Gastrocnemius medialis (tissue), 4 donors: ENCODE measurements around the gene FAM210B. TPM values are rescaled to one million over a fixed set of nuclear protein-coding genes. Genes with fewer than 3 reads are reported as not detected.
"Not testable (repeated sequence)": the region's sequence is repeated elsewhere in the genome, so short reads cannot be mapped to it uniquely, and the experiment has no call there.

Source experiments
- ATAC-seq, 2 donors: fragments of 150-250 bp; one replicate each; pipeline ENCODE4 v1.9.1; 2016
- DNase-seq, 2 donors: peaks; one replicate each; pipeline ENCODE4 v3.0.0-alpha.2; 2019
- H3K27ac ChIP-seq, 4 donors: fragments of 200-600 bp; sonication (generic); 1 replicate in 1 of 4; 2 replicates in 3 of 4; pipeline ENCODE4 v1.5.1; 2016 to 2018; ENCODE audit warnings: mild to moderate bottlenecking in 2 of 4, moderate library complexity in 1 of 4
- H3K27me3 ChIP-seq, 3 donors: fragments of 200-600 bp; sonication (generic) in 2 of 3; 1 replicate in 1 of 3; 2 replicates in 2 of 3; pipeline versions ENCODE4 v1.5.1 to v1.6.0; 2016 to 2019; ENCODE audit warnings: mild to moderate bottlenecking in 1 of 3, moderate library complexity in 1 of 3
- H3K36me3 ChIP-seq, 2 donors: fragments of 200-600 bp; sonication (generic) in 1 of 2; one replicate each; pipeline ENCODE4 v1.5.1; 2017 to 2018
- H3K4me1 ChIP-seq, 2 donors: fragments of 200-600 bp; sonication (generic) in 1 of 2; one replicate each; pipeline ENCODE4 v1.5.1; 2016 to 2017; ENCODE audit warnings: mild to moderate bottlenecking in 2 of 2
- H3K4me3 ChIP-seq, 4 donors: fragments of 200-600 bp; sonication (generic) in 3 of 4; 1 replicate in 1 of 4; 2 replicates in 3 of 4; pipeline ENCODE4 v1.5.1; 2016 to 2019; ENCODE audit warnings: mild to moderate bottlenecking in 2 of 4
- H3K9me3 ChIP-seq, 3 donors: fragments of 200-600 bp; sonication (generic) in 2 of 3; 1 replicate in 1 of 3; 2 replicates in 2 of 3; pipeline ENCODE4 v1.5.1; 2016 to 2019
- POLR2A ChIP-seq, 2 donors: fragments of 450-650 bp; IDR thresholded peaks; one replicate each; pipeline ENCODE4 v1.6.1; 2017; ENCODE audit warnings: antibody characterized with exemption in 2 of 2, mild to moderate bottlenecking in 2 of 2, moderate library complexity in 2 of 2
- in situ Hi-C, 4 donors: fragments of 200-750 bp; cut with MboI; loops; one replicate each; pipeline versions ENCODE4 v1.15.0 to v1.8.0; 2017; ENCODE audit warnings: low sequenced_read_pairs in 4 of 4
- intact Hi-C: fragments of 100-400 bp; cut with DNase I; formaldehyde crosslinking; loops from one replicate; pipeline ENCODE4 v1.15.1; 2023; ENCODE audit warnings: low total_unique reads
- total RNA-seq, 4 donors: library from RNA; depleted of rRNA; stranded (reverse); fragments of >200 nt; gene quantifications; one replicate each; pipeline versions ENCODE4 v1.1.0 to v1.2.3, GENCODE V29; 2016
- TF ChIP-seq, protein P1 (sequence below), 5 experiments: fragments of 450-650 bp in 3 of 5; fragments of 200-600 bp in 2 of 5; sonication (generic) in 2 of 5; IDR thresholded peaks in 4 of 5; conservative IDR thresholded peaks in 1 of 5; 1 replicate in 4 of 5; 2 replicates in 1 of 5; pipeline ENCODE4 v1.5.1; 2016 to 2019; ENCODE audit warnings: antibody characterized with exemption in 5 of 5, mild to moderate bottlenecking in 3 of 5, moderate library complexity in 3 of 5

Gene FAM210B
- total RNA-seq, 4 donors from 2014 or later: 34.5 to 57.2 (median 41.4) TPM

DNA sequence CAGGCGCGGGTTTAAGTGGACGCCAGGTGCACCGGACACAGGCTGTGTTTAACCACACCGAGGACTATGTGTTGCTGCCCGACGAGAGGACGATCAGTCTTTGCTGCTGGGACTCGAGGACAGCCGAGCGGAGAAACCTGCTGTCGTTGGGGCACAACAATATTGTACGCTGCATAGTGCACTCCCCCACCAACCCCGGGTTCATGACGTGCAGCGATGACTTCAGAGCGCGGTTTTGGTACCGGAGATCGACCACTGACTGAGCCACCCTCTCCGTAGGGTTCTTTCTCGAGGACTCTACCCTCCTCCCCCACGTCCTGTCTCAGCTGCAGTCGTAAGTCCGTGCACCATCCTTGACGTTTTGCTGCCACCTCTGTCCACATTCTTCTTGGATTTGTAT is 44.7 kb downstream of the FAM210B start:
- H3K9me3 ChIP-seq: no peaks in the 10 kb centered on the region
- intact Hi-C loops: no loop called here
- peaks cover 9 to 78% of the 10 kb centered on the region in 2 donors for H3K36me3 ChIP-seq
- TF ChIP-seq, protein P1, sequence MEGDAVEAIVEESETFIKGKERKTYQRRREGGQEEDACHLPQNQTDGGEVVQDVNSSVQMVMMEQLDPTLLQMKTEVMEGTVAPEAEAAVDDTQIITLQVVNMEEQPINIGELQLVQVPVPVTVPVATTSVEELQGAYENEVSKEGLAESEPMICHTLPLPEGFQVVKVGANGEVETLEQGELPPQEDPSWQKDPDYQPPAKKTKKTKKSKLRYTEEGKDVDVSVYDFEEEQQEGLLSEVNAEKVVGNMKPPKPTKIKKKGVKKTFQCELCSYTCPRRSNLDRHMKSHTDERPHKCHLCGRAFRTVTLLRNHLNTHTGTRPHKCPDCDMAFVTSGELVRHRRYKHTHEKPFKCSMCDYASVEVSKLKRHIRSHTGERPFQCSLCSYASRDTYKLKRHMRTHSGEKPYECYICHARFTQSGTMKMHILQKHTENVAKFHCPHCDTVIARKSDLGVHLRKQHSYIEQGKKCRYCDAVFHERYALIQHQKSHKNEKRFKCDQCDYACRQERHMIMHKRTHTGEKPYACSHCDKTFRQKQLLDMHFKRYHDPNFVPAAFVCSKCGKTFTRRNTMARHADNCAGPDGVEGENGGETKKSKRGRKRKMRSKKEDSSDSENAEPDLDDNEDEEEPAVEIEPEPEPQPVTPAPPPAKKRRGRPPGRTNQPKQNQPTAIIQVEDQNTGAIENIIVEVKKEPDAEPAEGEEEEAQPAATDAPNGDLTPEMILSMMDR (IDR thresholded peaks at IDR 0.05 in 4 of 5, conservative IDR thresholded peaks at IDR 0.05 in 1 of 5): no peak
- no peak for TF ChIP-seq POLR2A (IDR thresholded peaks at IDR 0.05)
- no peaks in the 10 kb centered on the region for H3K4me1 ChIP-seq
- no peak for ATAC-seq
- no peak overlapping the region for H3K27ac ChIP-seq
- in situ Hi-C loops: no loop called here
- no peak for DNase-seq
- H3K27me3 ChIP-seq: no peaks in the 10 kb centered on the region
- no peak overlapping the region for H3K4me3 ChIP-seq

DNA sequence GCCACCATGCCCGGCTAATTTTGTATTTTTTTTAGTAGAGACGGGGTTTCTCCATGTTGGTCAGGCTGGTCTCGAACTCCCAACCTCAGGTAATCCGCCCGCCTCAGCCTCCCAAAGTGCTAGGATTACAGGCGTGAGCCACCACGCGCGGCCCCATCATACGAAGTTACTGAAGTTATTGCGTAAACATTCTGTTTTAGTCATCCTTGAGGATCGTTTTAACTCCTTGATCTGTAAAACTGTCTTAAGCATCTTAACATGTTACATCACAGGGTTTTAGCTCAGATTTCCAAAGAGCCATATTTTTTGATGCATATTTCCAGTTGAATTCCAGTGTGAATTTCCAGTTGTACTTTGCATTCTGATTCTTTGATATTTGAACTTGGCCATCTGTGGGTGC is 46.6 kb downstream of the FAM210B start:
- in situ Hi-C loops, H3K27ac ChIP-seq, ATAC-seq, H3K4me3 ChIP-seq, H3K27me3 ChIP-seq, intact Hi-C loops, H3K4me1 ChIP-seq, DNase-seq, H3K9me3 ChIP-seq: not testable (repeated sequence)
- peaks cover 3 to 70% of the 10 kb centered on the region in 2 donors for H3K36me3 ChIP-seq

DNA sequence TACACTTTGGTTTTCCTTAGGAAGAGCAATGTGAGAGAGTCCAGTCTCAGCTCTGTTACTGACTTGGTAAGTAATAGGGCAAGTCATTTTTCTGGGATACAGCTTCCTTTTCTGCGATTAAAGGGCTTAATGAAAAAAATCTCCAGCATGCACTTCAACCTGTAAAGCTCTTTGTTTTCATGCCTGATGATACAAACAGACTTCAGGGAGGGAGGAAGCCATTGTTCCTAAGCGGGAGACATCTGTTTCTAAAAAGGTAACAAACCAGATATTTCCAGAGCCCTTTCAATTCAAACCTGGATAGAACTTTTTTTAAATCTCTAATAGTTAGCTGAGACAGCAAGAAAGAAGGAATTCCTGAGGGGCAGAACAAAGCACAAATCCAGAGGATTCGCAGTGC is 48.1 kb downstream of the FAM210B start:
- no peak overlapping the region for H3K4me3 ChIP-seq
- no peak for DNase-seq
- no peak for ATAC-seq
- peak overlapping the region in 2 of 4 donors; percentile 15 to 22 for H3K27ac ChIP-seq
- H3K4me1 ChIP-seq: no peaks in the 10 kb centered on the region
- intact Hi-C loops (no loop called here), in situ Hi-C loops (no loop called here)
- TF ChIP-seq POLR2A (IDR thresholded peaks at IDR 0.05): no peak
- TF ChIP-seq, protein P1 (IDR thresholded peaks at IDR 0.05 in 4 of 5, conservative IDR thresholded peaks at IDR 0.05 in 1 of 5): no peak
- H3K27me3 ChIP-seq: no peaks in the 10 kb centered on the region
- H3K36me3 ChIP-seq: peaks cover 3 to 64% of the 10 kb centered on the region in 2 donors
- no peaks in the 10 kb centered on the region for H3K9me3 ChIP-seq

DNA sequence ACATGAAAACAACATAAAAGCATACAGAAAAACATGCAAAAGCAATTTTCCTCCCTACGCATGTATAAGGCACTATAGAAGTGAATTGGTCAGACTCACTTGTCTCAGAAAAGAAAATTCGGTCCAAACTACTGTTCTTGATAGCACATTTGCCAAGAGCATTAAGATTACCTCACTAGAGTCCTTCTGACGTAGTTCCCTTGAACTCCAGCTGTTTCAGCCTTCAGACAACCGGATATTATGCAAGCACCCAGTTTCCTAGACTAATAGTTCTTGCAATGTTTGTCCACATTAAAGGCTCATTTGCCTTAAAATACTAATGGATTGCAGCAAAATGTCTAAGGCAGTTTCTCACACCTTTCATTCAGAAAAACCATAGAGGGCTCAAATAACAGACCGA is 50.7 kb downstream of the FAM210B start:
- Histone ChIP-seq H3K4me3 (no peak overlapping the region), H3K9me3 (no peaks in the 10 kb centered on the region), H3K36me3 (peaks cover 3 to 42% of the 10 kb centered on the region in 2 donors), H3K27ac (no peak overlapping the region), H3K4me1 (no peaks in the 10 kb centered on the region), H3K27me3 (no peaks in the 10 kb centered on the region)
- in situ Hi-C loops (no loop called here), intact Hi-C loops (no loop called here)
- ATAC-seq: no peak
- no peak for DNase-seq
- no peak for TF ChIP-seq POLR2A (IDR thresholded peaks at IDR 0.05)
- TF ChIP-seq, protein P1 (IDR thresholded peaks at IDR 0.05 in 4 of 5, conservative IDR thresholded peaks at IDR 0.05 in 1 of 5): no peak

DNA sequence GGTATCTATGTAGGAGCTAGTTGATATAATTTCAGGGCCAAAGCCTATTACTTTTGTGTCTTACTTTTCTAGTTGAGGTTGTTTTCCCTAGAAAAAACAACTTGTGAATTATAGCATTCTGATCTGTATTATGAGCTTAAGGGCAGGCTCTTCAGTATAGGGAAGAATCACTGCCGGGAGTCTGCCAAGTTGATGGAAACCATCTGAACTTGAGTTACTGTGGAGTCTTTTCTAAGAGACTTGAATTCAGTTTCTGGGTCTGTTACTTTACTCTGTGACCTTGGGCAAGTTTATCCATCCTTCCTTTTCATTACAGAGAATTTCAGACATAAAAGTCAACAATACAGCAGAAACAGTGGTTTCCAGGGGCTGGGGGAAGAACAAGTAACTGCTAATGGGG is 51.2 kb downstream of the FAM210B start:
- TF ChIP-seq POLR2A (IDR thresholded peaks at IDR 0.05): no peak
- TF ChIP-seq, protein P1 (IDR thresholded peaks at IDR 0.05 in 4 of 5, conservative IDR thresholded peaks at IDR 0.05 in 1 of 5): no peak
- ATAC-seq (no peak), DNase-seq (no peak)
- no peak overlapping the region for H3K4me3 ChIP-seq
- in situ Hi-C loops: no loop called here
- H3K9me3 ChIP-seq: no peaks in the 10 kb centered on the region
- H3K36me3 ChIP-seq: peaks cover 3 to 38% of the 10 kb centered on the region in 2 donors
- no peaks in the 10 kb centered on the region for H3K27me3 ChIP-seq
- intact Hi-C loops: no loop called here
- H3K4me1 ChIP-seq: no peaks in the 10 kb centered on the region
- H3K27ac ChIP-seq: no peak overlapping the region

DNA sequence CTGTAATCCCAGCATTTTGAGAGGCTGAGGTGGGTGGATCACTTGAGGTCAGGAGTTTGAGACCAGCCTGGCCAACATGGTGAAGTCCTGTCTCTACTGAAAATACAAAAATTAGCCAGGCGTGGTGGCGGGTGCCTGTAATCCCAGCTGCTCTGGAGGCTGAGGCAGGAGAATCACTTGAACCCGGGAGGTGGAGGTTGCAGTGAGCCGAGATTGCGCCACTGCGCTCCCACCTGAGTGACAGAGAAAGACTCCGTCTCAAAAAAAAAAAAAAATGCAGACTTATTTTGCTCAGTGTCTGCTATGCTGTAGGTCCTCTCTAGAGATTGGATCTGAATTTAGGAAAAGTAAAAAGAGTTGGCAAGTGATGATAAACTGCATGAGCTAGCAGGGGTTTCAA is 52.5 kb downstream of the FAM210B start:
- intact Hi-C loops, H3K27me3 ChIP-seq, H3K4me3 ChIP-seq, in situ Hi-C loops, DNase-seq, ATAC-seq, H3K9me3 ChIP-seq, H3K4me1 ChIP-seq: not testable (repeated sequence)
- Histone ChIP-seq H3K27ac (peak overlapping the region in 3 of 4 donors; percentile 19 to 47 (median 27)), H3K36me3 (peaks cover 3 to 25% of the 10 kb centered on the region in 2 donors)
